ENCODE data around the gene SCRN2.

The SCRN2 gene

GRCh38 chr17:47862621-47863440 lies 21.8 kb upstream of the SCRN2 start:
- no peaks in the 10 kb centered on the region for H3K36me3 Mint-ChIP-seq
- CTCF ChIA-PET: interaction anchor here (0.7 kb wide), 1 partner anchor 27 kb away, joined by 4 read pairs; no protein-coding TSS in a partner anchor
- peaks cover 63% of the 10 kb centered on the region for H3K27me3 Mint-ChIP-seq
- DNase-seq: no peak
- H3K4me3 Mint-ChIP-seq: no peak overlapping the region
- H3K4me1 Mint-ChIP-seq: peaks cover 32% of the 10 kb centered on the region
- no peaks in the 10 kb centered on the region for H3K9me3 Mint-ChIP-seq
- no peak overlapping the region for H3K27ac Mint-ChIP-seq

GRCh38 chr17:47860386-47860785 lies 19.3 kb upstream of the SCRN2 start:
- Mint-ChIP-seq H3K4me1 (peaks cover 26% of the 10 kb centered on the region), H3K27me3 (peaks cover 63% of the 10 kb centered on the region), H3K27ac (no peak overlapping the region), H3K36me3 (no peaks in the 10 kb centered on the region), H3K9me3 (no peaks in the 10 kb centered on the region), H3K4me3 (no peak overlapping the region)
- CTCF ChIA-PET: interaction anchor here (1.1 kb wide), 1 partner anchor 24 kb away, joined by 5 read pairs; no protein-coding TSS in a partner anchor
- no peak for DNase-seq

DNA sequence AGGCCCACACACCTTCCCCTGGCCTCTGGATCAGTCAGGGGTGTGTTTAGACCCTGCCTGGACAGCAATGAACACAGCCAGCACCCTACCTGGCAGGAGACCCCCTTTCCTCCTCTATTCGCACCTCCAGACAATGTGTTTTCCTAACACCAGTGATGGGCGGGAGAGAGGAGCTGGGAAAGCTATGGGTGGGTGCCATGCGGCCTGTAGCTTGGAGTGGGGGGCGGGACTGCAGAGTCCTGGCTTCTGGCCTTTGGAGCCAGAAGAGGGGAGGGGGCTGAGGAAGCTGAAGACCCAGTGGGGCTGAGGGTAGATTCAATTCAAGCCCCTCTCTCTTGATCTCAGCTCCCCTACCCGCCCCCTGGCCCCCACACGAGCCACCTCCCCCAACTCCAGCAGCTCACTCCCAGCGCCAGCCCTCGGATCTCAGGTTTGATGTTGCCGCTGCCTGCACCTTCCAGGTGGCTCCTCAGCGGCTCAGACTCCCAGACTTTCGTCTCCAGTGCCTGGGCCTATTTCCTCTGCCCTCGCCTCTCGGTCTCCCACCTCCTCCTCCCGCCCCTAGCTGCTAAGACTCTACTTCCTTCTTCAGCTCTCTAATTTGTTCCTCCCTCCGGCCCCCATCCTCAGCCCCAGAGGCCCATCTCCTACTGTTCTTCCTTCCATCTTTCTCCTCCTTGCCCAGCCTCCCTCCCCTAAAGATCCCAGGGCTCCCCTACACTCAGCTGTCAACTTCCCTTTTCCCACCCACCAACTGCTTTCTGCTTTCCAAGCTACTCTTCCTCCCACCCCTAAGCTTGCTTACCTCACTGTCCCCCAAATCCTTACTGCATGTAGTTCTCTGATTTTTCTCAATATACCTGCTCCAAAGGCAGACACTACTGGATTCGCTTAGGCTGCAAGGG lies 16.7 kb upstream of the SCRN2 start:
- peaks cover 77% of the 10 kb centered on the region for H3K27me3 Mint-ChIP-seq

DNA sequence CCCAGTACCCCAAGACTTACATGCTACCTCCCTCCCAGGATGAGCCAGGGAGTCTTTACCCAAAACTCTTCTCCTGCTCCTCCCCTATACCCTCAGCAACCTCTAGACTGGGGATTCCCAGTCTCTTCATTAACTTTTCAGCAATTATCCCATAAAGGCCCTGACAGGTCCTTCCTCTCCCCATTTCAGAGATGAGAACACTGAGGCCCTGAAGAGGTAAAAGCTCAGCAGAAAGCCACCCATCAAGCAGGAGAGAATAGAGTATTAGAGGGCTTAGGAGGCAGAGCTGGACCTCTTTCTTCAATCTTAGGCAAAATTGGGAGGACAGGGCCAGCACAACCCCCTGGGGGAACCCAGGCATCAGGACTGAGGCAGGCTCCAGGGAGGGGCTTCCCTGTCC lies 15.8 kb upstream of the SCRN2 start:
- Mint-ChIP-seq H3K4me3 (no peak overlapping the region), H3K36me3 (no peaks in the 10 kb centered on the region), H3K4me1 (peaks cover 8% of the 10 kb centered on the region), H3K9me3 (no peaks in the 10 kb centered on the region), H3K27ac (no peak overlapping the region), H3K27me3 (peaks cover 87% of the 10 kb centered on the region)
- CTCF ChIA-PET: interaction anchor here (3.5 to 20.4 kb wide), 2 partner anchors 8 to 30 kb away, joined by 14 to 547 read pairs; partner anchors contain the start of genes SP2 and SP6
- no peak for DNase-seq

More for the DNA sequence above, 16.7 kb upstream of the SCRN2 start:
- no peak for DNase-seq
- CTCF ChIA-PET: interaction anchor here (3.5 kb wide), 1 partner anchor 9 kb away, joined by 14 read pairs; the partner anchor contains the start of gene SP6
- Mint-ChIP-seq H3K9me3 (no peaks in the 10 kb centered on the region), H3K4me3 (no peak overlapping the region), H3K27ac (no peak overlapping the region), H3K4me1 (peaks cover 7% of the 10 kb centered on the region), H3K36me3 (no peaks in the 10 kb centered on the region)

DNA sequence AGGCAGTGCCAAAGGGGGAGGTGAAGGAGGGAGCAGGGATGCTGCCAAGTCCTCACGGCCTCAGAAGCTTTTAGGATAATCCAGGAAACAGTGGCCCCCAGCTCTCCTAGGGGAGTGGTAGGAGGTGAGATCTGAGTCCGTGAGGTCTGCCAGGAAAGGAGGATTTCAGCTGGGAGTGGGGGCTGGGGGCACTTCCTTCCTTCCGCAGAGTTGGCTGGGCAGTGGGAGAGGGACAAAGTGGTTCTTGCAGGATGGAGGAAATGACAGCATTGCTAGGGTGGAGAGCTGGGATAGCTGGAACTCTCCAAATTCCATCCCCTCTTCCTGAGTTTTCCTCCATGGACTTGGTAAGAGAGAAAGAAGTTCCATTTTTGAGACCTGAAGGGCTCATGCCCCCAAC lies 14.7 kb upstream of the SCRN2 start:
- no peak for DNase-seq
- CTCF ChIA-PET: interaction anchor here (1.2 to 20.4 kb wide), 4 partner anchors 10 to 32 kb away, joined by 3 to 547 read pairs (median 6); partner anchors contain the start of genes SCRN2 and SP2
- H3K4me1 Mint-ChIP-seq: peaks cover 9% of the 10 kb centered on the region
- peaks cover 97% of the 10 kb centered on the region for H3K27me3 Mint-ChIP-seq
- no peaks in the 10 kb centered on the region for H3K9me3 Mint-ChIP-seq
- no peak overlapping the region for H3K4me3 Mint-ChIP-seq
- H3K36me3 Mint-ChIP-seq: no peaks in the 10 kb centered on the region
- no peak overlapping the region for H3K27ac Mint-ChIP-seq

- CTCF ChIA-PET: interaction anchor here (2.0 to 20.4 kb wide), 2 partner anchors 17 to 34 kb away, joined by 6 to 547 read pairs; partner anchors contain the start of gene SP2
- Mint-ChIP-seq H3K36me3 (no peaks in the 10 kb centered on the region), H3K27ac (no peak overlapping the region), H3K4me3 (no peak overlapping the region), H3K27me3 (peaks cover 100% of the 10 kb centered on the region), H3K4me1 (peaks cover 16% of the 10 kb centered on the region), H3K9me3 (no peaks in the 10 kb centered on the region)
- DNase-seq: no peak
These were observed 12.5 kb upstream of the SCRN2 start for GRCh38 chr17:47853616-47854015.

- no peak overlapping the region for H3K27ac Mint-ChIP-seq
- no peak for DNase-seq
- H3K36me3 Mint-ChIP-seq: no peaks in the 10 kb centered on the region
- peaks cover 100% of the 10 kb centered on the region for H3K27me3 Mint-ChIP-seq
- no peaks in the 10 kb centered on the region for H3K9me3 Mint-ChIP-seq
- peaks cover 18% of the 10 kb centered on the region for H3K4me1 Mint-ChIP-seq
- H3K4me3 Mint-ChIP-seq: no peak overlapping the region
- CTCF ChIA-PET: interaction anchor here (1.3 to 20.4 kb wide), 3 partner anchors 9 to 35 kb away, joined by 3 to 547 read pairs (median 6); partner anchors contain the start of gene SP2
These were observed 11.3 kb upstream of the SCRN2 start for GRCh38 chr17:47852113-47852949.

DNA sequence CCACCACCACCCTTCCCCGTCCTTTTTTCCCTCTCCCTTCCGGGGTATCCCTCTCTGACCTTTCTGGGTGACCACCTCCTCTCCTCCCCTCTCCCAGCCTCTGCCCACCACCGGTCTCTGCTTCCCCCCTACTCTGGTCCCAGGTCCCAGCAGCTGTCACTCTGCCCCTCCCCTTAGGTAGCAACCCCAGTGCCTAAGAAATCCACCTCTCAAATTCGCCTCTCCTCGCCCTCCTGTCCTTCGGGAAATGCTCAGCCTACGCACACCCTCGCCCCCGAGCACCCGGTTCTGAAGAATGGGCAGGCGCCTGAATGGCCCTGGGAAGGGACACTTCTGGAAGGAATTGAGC lies 10.7 kb upstream of the SCRN2 start:
- no peak overlapping the region for H3K27ac Mint-ChIP-seq
- no peaks in the 10 kb centered on the region for H3K36me3 Mint-ChIP-seq
- H3K4me3 Mint-ChIP-seq: no peak overlapping the region
- DNase-seq: no peak
- CTCF ChIA-PET: interaction anchor here (1.3 to 20.4 kb wide), 3 partner anchors 9 to 36 kb away, joined by 3 to 547 read pairs (median 6); partner anchors contain the start of gene SP2
- peaks cover 22% of the 10 kb centered on the region for H3K4me1 Mint-ChIP-seq
- no peaks in the 10 kb centered on the region for H3K9me3 Mint-ChIP-seq
- H3K27me3 Mint-ChIP-seq: peaks cover 100% of the 10 kb centered on the region

DNA sequence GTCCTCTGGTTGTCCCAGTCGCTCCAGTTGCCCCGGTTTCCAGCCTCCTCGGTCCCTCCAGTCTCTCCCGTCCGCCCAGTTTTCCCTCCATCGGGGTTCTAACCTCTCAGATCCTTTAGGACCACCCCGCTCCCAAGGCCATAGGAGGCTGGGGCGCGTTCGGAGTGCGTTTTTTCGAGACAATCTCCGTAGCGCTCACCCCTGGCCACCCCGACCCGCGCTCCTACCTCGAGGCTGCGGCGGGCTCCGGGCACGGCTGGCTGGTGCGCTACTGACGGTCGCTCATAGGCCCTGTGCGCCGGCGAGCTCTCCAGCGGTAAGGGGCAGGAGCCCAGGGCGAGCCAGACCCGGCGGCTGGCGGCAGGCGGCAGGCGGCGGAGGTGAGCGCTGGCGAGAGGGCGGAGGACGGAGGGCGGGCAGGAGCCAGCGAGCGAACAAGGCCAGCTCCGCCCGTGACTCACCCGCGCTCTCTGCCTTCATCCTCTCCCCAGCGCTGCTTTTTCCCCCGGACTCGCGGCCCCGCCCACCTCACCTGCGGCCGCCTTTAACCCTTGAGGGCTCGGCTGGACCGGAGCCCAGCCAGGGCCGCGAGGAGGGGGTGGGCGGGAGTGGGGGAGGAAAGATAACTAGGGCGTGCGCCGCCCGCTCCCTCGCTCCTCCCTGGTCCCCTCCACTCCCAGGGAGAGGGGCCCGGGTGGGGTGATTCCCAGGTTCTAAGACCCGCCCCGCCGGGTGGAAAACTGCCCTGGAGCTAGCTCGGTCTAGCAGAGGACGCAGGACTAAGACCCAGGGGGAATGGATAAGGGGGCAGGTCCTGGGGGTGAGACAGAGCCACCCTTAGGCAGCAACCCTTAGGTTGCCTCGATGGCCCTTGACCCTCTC lies 9.9 kb upstream of the SCRN2 start, which contains the start of gene SP6:
Gene SP6, minus strand, starts transcription at position 472 of the 882 bp plus-strand sequence. CDS start 2,734 bp downstream, outside the sequence.
- peak; percentile 74 for DNase-seq
- Mint-ChIP-seq H3K4me1 (peaks cover 22% of the 10 kb centered on the region), H3K9me3 (no peaks in the 10 kb centered on the region), H3K4me3 (peak within 1 kb of the TSS; percentile 27), H3K36me3 (no peaks in the 10 kb centered on the region), H3K27ac (no peak within 1 kb of the TSS), H3K27me3 (peaks cover 100% of the 10 kb centered on the region)
- CTCF ChIA-PET: interaction anchor here (0.7 to 20.4 kb wide), 4 partner anchors 7 to 36 kb away, joined by 3 to 547 read pairs (median 8); partner anchors contain the start of gene SP2

DNA sequence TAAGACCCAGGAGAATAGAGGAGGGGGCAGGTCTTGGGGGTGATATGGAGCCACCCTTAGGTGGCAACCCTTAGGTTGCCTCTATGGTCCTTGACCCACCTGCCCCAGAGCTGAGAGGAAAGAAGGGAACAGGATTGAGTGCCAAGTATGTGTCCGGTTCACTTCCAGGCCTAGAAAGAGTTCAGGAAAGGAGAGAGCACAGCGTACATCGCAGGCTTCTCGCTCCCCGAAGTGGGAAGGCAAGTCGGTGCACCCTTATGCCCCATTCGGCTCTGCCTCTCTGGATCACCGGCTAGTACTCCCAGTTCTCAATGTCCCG lies 9.3 kb upstream of the SCRN2 start:
- Mint-ChIP-seq H3K36me3 (no peaks in the 10 kb centered on the region), H3K4me3 (peak overlapping the region; percentile 27)
- CTCF ChIA-PET: interaction anchor here (0.7 to 20.4 kb wide), 3 partner anchors 8 to 37 kb away, joined by 3 to 547 read pairs (median 14); partner anchors contain the start of gene SP2

GRCh38 chr17:47848198-47848513 lies 7.1 kb upstream of the SCRN2 start:
- Mint-ChIP-seq H3K27ac (no peak overlapping the region), H3K4me1 (peaks cover 23% of the 10 kb centered on the region), H3K36me3 (no peaks in the 10 kb centered on the region), H3K4me3 (no peak overlapping the region), H3K9me3 (no peaks in the 10 kb centered on the region), H3K27me3 (peaks cover 96% of the 10 kb centered on the region)
- no peak for DNase-seq
- CTCF ChIA-PET: interaction anchor here (0.9 to 20.4 kb wide), 10 partner anchors 10 to 171 kb away, joined by 3 to 547 read pairs (median 5); partner anchors contain the start of genes CDK5RAP3 and SP2

More for the DNA sequence above, 9.3 kb upstream of the SCRN2 start:
- H3K4me1 Mint-ChIP-seq: peaks cover 22% of the 10 kb centered on the region
- H3K27ac Mint-ChIP-seq: no peak overlapping the region
- no peaks in the 10 kb centered on the region for H3K9me3 Mint-ChIP-seq
- H3K27me3 Mint-ChIP-seq: peaks cover 100% of the 10 kb centered on the region
- DNase-seq: no peak

GRCh38 chr17:47847341-47848197 lies 6.5 kb upstream of the SCRN2 start:
- Mint-ChIP-seq H3K9me3 (no peaks in the 10 kb centered on the region), H3K27me3 (peaks cover 92% of the 10 kb centered on the region), H3K4me1 (peaks cover 28% of the 10 kb centered on the region), H3K36me3 (no peaks in the 10 kb centered on the region), H3K27ac (no peak overlapping the region), H3K4me3 (no peak overlapping the region)
- CTCF ChIA-PET: interaction anchor here (0.9 to 20.4 kb wide), 10 partner anchors 11 to 171 kb away, joined by 3 to 547 read pairs (median 5); partner anchors contain the start of genes CDK5RAP3 and SP2
- peak; percentile 50 for DNase-seq

Measured in activated naive CD4-positive, alpha-beta T cell treated with anti-CD3 and anti-CD28 coated beads, Interleukin-2, amount 10 ng/mL, durations not matched to agents 7 days and 5 days (primary cell).